Calu3 (cell line): ENCODE measurements around the gene ACAA1. TPM values are rescaled to one million over a fixed set of nuclear protein-coding genes. Genes with fewer than 3 reads are reported as not detected.

ENCODE experiments used
- BruUV-seq: library from RNA; stranded (reverse); fragments of 400-500 nt; replicated peaks from 2 replicates; lab custom pipeline; 2021; lab: Mats Ljungman, UMichigan
- CTCF ChIA-PET: fragments of 300-600 bp; sonication (Branson Sonifier 250); formaldehyde crosslinking; loops from one replicate; lab custom pipeline; 2022; ENCODE audit warnings: antibody characterized with exemption; lab: Charles Lee
- DNase-seq: peaks from one replicate; pipeline ENCODE4 v3.0.0; 2022
- H3K27ac Mint-ChIP-seq: one replicate; pipeline ENCODE4 v1.8.0; 2022; ENCODE audit warnings: mixed read lengths; ENCODE audit not compliant: unreplicated experiment
- H3K27me3 Mint-ChIP-seq: one replicate; pipeline ENCODE4 v1.8.0; 2022; ENCODE audit warnings: mixed read lengths; ENCODE audit not compliant: unreplicated experiment
- H3K36me3 Mint-ChIP-seq: one replicate; pipeline ENCODE4 v1.8.0; 2022; ENCODE audit warnings: mild to moderate bottlenecking, moderate library complexity, mixed read lengths; ENCODE audit not compliant: insufficient read depth, unreplicated experiment
- H3K4me1 Mint-ChIP-seq: one replicate; pipeline ENCODE4 v1.8.0; 2022; ENCODE audit warnings: mild to moderate bottlenecking, low read depth, mixed read lengths; ENCODE audit not compliant: unreplicated experiment
- H3K4me3 Mint-ChIP-seq: one replicate; pipeline ENCODE4 v1.8.0; 2022; ENCODE audit warnings: mild to moderate bottlenecking, low read depth, moderate library complexity, mixed read lengths; ENCODE audit not compliant: unreplicated experiment
- H3K9me3 Mint-ChIP-seq: one replicate; pipeline ENCODE4 v1.8.0; 2022; ENCODE audit warnings: low read depth, mixed read lengths; ENCODE audit not compliant: unreplicated experiment
- CTCF ChIP-seq: fragments of 200-600 bp; IDR thresholded peaks from one replicate; pipeline ENCODE4 v1.8.0; 2022; ENCODE audit warnings: antibody characterized with exemption; ENCODE audit not compliant: unreplicated experiment
- intact Hi-C: fragments of 100-400 bp; cut with micrococcal nuclease; formaldehyde crosslinking; loops from one replicate; pipeline ENCODE4 v1.10.0; 2022; ENCODE audit not compliant: unreplicated experiment
- total RNA-seq: library from RNA; stranded (reverse); gene quantifications from 2 replicates; pipeline ENCODE4 v1.2.3, GENCODE V29; 2022

Gene ACAA1
- total RNA-seq, 1 experiment from 2014 or later: 64.5 TPM

- intact Hi-C loops: no loop called here
- Mint-ChIP-seq H3K4me3 (no peak overlapping the region), H3K4me1 (peaks cover 7% of the 10 kb centered on the region), H3K27me3 (no peaks in the 10 kb centered on the region), H3K27ac (no peak overlapping the region), H3K36me3 (peaks cover 46% of the 10 kb centered on the region), H3K9me3 (no peaks in the 10 kb centered on the region)
- BruUV-seq: no TSS peak
- TF ChIP-seq CTCF: no peak
- DNase-seq: no peak
- CTCF ChIA-PET: no interaction called here
These were observed 9.2 kb downstream of the ACAA1 start for GRCh38 chr3:38127611-38128302.

- CTCF ChIA-PET: no interaction called here
- H3K36me3 Mint-ChIP-seq: peaks cover 52% of the 10 kb centered on the region
- intact Hi-C loops: no loop called here
- no peak overlapping the region for H3K4me3 Mint-ChIP-seq
- H3K4me1 Mint-ChIP-seq: no peaks in the 10 kb centered on the region
- no TSS peak for BruUV-seq
- no peak overlapping the region for H3K27ac Mint-ChIP-seq
- TF ChIP-seq CTCF: no peak
- no peaks in the 10 kb centered on the region for H3K27me3 Mint-ChIP-seq
- DNase-seq: no peak
- H3K9me3 Mint-ChIP-seq: no peaks in the 10 kb centered on the region
These were observed 10.6 kb downstream of the ACAA1 start for GRCh38 chr3:38126121-38126892.

- no peak overlapping the region for H3K4me3 Mint-ChIP-seq
- H3K9me3 Mint-ChIP-seq: no peaks in the 10 kb centered on the region
- H3K4me1 Mint-ChIP-seq: no peaks in the 10 kb centered on the region
- no TSS peak for BruUV-seq
- intact Hi-C loops: no loop called here
- H3K27me3 Mint-ChIP-seq: no peaks in the 10 kb centered on the region
- no peak overlapping the region for H3K27ac Mint-ChIP-seq
- peaks cover 54% of the 10 kb centered on the region for H3K36me3 Mint-ChIP-seq
- CTCF ChIA-PET: interaction anchor here (1.0 kb wide), 1 partner anchor 28 kb away, joined by 3 read pairs; no protein-coding TSS in a partner anchor
- TF ChIP-seq CTCF: no peak
- no peak for DNase-seq
These were observed 11.4 kb downstream of the ACAA1 start for GRCh38 chr3:38125305-38126120.

GRCh38 chr3:38124324-38125122 lies 12.4 kb downstream of the ACAA1 start:
- Mint-ChIP-seq H3K27ac (peak overlapping the region; percentile 37), H3K27me3 (no peaks in the 10 kb centered on the region), H3K36me3 (peaks cover 54% of the 10 kb centered on the region), H3K4me3 (no peak overlapping the region), H3K9me3 (no peaks in the 10 kb centered on the region), H3K4me1 (no peaks in the 10 kb centered on the region)
- no peak for TF ChIP-seq CTCF
- no TSS peak for BruUV-seq
- intact Hi-C loops: no loop called here
- CTCF ChIA-PET: interaction anchor here (1.0 kb wide), 1 partner anchor 27 kb away, joined by 3 read pairs; no protein-coding TSS in a partner anchor
- no peak for DNase-seq
